ENCODE results near the gene C1orf50.

DNA sequence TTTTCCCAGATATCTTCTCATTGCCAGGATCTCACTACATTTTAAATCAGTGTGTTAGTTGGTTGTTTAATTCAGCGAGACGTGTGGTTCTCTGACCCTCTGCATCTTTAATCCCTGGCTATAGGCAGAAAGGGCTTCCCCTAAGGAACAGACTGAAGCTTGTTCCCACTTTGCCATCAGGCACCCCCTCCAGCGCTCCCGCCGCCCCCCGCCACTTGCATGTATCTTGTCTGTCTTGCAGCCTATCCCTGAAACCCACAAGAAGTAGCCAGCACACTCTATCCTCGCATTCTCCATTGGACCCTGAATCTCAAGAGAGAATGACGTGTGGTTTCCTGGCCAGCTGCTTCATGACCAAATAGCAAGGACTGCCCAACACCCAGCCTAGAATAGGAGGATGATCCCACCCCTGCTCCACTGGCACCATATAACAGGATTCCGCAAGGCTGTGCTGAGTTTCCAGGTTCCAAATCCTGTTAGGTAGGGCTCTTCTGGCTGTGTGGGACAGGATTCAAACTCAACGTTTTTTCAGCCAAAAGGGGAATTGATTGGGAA, 34.8 kb upstream of the C1orf50 start:
- TF ChIP-seq CTCF (IDR thresholded peaks at IDR 0.05; ENCODE audit: insufficient read depth, low read length): no peak
- TF ChIP-seq REST (IDR thresholded peaks at IDR 0.05; ENCODE audit: insufficient replicate concordance, low read depth): no peak
- TF ChIP-seq SPI1 (IDR thresholded peaks at IDR 0.05; ENCODE audit: borderline replicate concordance, low read depth): no peak
- TF ChIP-seq POLR2AphosphoS5 (IDR thresholded peaks at IDR 0.05; ENCODE audit: low read depth): no peak
- TF ChIP-seq GABPA (IDR thresholded peaks at IDR 0.05; ENCODE audit: low read depth): no peak

Data from HL-60 (cell line).